Cardiac muscle cell (in vitro differentiated cells and primary cell): ENCODE data around the gene ISYNA1. TPM values are rescaled to one million over a fixed set of nuclear protein-coding genes. Genes with fewer than 3 reads are reported as not detected.

Experiments used
- DNase-seq, 2 donors: peaks; one replicate each; pipeline versions ENCODE4 v3.0.0 to v3.0.0-alpha.2; 2010 to 2017; ENCODE audit warnings: low read depth in 1 of 2, low spot score in 1 of 2
- H3K27ac ChIP-seq: fragments of 200-600 bp; sonication (generic); 2 replicates; pipeline ENCODE4 v1.5.1; 2016
- H3K27me3 ChIP-seq: fragments of 200-600 bp; sonication (generic); 2 replicates; pipeline ENCODE4 v1.6.0; 2016; ENCODE audit warnings: control low read depth
- H3K36me3 ChIP-seq: fragments of 200-600 bp; sonication (generic); 2 replicates; pipeline ENCODE4 v1.5.1; 2016; ENCODE audit warnings: control low read depth
- H3K4me1 ChIP-seq: fragments of 200-600 bp; sonication (generic); 2 replicates; pipeline ENCODE4 v1.8.1; 2017; ENCODE audit warnings: low read depth, mild to moderate bottlenecking, mixed run types
- H3K4me3 ChIP-seq: fragments of 200-600 bp; sonication (generic); 2 replicates; pipeline ENCODE4 v1.5.1; 2016; ENCODE audit warnings: mild to moderate bottlenecking
- H3K9me3 ChIP-seq: fragments of 200-600 bp; sonication (generic); 2 replicates; pipeline ENCODE4 v1.5.1; 2017; ENCODE audit warnings: low read depth, mild to moderate bottlenecking, control low read depth
- CTCF ChIP-seq: IDR thresholded peaks from 2 replicates; pipeline ENCODE4 v1.5.1; 2012; ENCODE audit warnings: low read depth, mild to moderate bottlenecking, low read length
- polyA plus RNA-seq: library from polyadenylated mRNA; unstranded; fragments of >200 nt; fragmentation: Nextera tagmentation; extraction: Ambion mirVana; gene quantifications from 2 replicates; pipeline ENCODE4 v1.2.1, GENCODE V29; 2016
- total RNA-seq: library from RNA; depleted of rRNA; stranded (reverse); fragments of >200 nt; gene quantifications from 2 replicates; pipeline ENCODE4 v1.2.3, GENCODE V29; 2016

Gene ISYNA1
- total and polyA plus RNA-seq, 2 experiments from 2014 or later, result 298 to 370 TPM

- no peak for TF ChIP-seq CTCF
- H3K9me3 ChIP-seq, result no peaks in the 10 kb centered on the region
- H3K27ac ChIP-seq, result no peak overlapping the region
- no peak for DNase-seq
- H3K4me1 ChIP-seq, result peaks cover 25% of the 10 kb centered on the region
- H3K4me3 ChIP-seq, result no peak overlapping the region
- H3K36me3 ChIP-seq, result no peaks in the 10 kb centered on the region
- H3K27me3 ChIP-seq, result no peaks in the 10 kb centered on the region
Measured at GRCh38 chr19:18424890-18425514, 12.9 kb downstream of the ISYNA1 start.

DNA sequence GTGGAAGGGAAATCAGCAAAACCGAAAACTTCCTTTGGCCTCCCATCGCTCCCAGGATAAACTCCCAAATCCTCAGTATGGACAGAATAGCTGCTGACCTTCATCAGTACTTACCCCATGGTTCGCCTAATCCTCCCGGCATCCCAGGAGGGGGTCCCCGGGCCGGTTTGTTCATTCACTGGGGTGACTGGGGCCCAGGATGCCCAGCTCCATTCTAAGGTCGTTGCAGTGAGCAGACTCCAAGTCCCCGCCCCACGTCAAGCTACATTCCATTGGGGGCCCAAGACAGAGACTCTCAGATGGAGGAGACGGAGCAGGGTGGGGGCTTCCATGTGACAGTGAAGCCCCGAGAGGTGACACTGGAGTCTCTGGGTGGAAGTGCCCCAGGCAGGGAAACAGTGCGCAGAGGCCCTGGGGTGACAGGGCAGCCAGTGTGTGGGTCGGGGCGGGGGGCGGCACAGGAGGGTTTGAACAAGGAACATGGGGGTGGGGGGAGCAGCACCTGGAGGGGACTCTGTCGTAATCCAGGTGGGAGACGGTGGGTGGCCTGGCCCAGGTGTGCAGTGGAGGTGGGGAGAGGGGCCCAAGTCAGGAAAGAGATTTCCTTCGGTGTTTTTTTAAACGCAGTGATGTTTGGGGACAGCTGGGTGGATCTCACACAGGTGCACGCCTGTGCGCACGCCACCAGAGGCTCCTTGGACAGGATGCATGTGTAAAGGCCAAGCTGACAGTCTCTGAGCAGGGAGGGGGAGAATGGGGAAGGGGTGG, 13.6 kb downstream of the ISYNA1 start:
- no peaks in the 10 kb centered on the region for H3K9me3 ChIP-seq

GRCh38 chr19:18423258-18424020, 14.5 kb downstream of the ISYNA1 start:
- DNase-seq, result no peak
- Histone ChIP-seq H3K27ac (no peak overlapping the region), H3K9me3 (no peaks in the 10 kb centered on the region), H3K4me1 (peaks cover 18% of the 10 kb centered on the region), H3K27me3 (no peaks in the 10 kb centered on the region), H3K4me3 (no peak overlapping the region), H3K36me3 (no peaks in the 10 kb centered on the region)
- no peak for TF ChIP-seq CTCF

More for the DNA sequence above, 13.6 kb downstream of the ISYNA1 start:
- H3K27ac ChIP-seq, result no peak overlapping the region
- no peak for TF ChIP-seq CTCF
- H3K36me3 ChIP-seq, result no peaks in the 10 kb centered on the region
- no peak overlapping the region for H3K4me3 ChIP-seq
- DNase-seq, result no peak
- peaks cover 18% of the 10 kb centered on the region for H3K4me1 ChIP-seq
- H3K27me3 ChIP-seq, result no peaks in the 10 kb centered on the region

GRCh38 chr19:18422530-18423191, 15.3 kb downstream of the ISYNA1 start:
- no peak overlapping the region for H3K4me3 ChIP-seq
- no peak overlapping the region for H3K27ac ChIP-seq
- no peaks in the 10 kb centered on the region for H3K9me3 ChIP-seq
- H3K36me3 ChIP-seq, result no peaks in the 10 kb centered on the region
- no peak for DNase-seq
- H3K4me1 ChIP-seq, result peaks cover 18% of the 10 kb centered on the region
- no peak for TF ChIP-seq CTCF
- H3K27me3 ChIP-seq, result no peaks in the 10 kb centered on the region

DNA sequence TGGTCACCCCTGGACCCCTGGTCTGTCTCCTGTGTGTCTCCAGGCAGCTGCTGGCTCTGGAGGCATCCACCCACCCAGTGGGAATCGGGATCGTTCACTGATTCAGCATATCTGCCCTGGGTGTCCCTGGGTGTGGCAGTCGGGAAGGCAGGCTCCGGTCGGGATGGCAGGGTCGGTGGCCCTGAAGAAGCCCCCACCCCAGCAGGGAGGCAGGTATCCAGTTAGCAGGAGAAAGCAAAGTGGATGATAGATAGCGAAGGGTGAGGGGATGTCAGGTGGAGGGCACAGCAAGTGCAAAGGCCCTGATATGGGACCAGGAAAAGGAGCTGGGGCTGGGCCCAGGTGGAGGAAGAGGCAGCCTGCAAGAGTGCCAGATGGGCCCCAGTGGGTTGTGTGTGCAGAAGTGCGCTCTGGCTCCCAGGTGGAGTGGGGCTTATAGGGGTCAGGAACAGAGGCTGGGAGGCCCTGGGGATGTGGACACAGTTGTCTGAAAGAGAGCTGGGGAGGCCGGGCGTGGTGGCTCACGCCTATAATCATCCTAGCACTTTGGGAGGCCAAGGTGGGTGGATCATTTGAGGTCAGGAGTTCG, 16.5 kb downstream of the ISYNA1 start:
- peaks cover 19% of the 10 kb centered on the region for H3K4me1 ChIP-seq
- TF ChIP-seq CTCF, result no peak
- H3K27me3 ChIP-seq, result no peaks in the 10 kb centered on the region
- no peak overlapping the region for H3K4me3 ChIP-seq
- H3K36me3 ChIP-seq, result no peaks in the 10 kb centered on the region
- no peak overlapping the region for H3K27ac ChIP-seq
- H3K9me3 ChIP-seq, result no peaks in the 10 kb centered on the region
- DNase-seq, result no peak
